HG02884 (cell line): ENCODE results near the gene SP3.
"Not testable (repeated sequence)": the region's sequence is repeated elsewhere in the genome, so short reads cannot be mapped to it uniquely, and the experiment has no call there.

Experiments
- ATAC-seq: cut with Tn5 transposase; IDR thresholded peaks from one replicate; pipeline ENCODE4 v1.9.1; 2021; ENCODE audit warnings: mild to moderate bottlenecking, moderate library complexity; ENCODE audit not compliant: unreplicated experiment

SP3 gene

GRCh38 chr2:173896755-173897154 lies 68.4 kb downstream of the SP3 start:
- ATAC-seq, result no peak

GRCh38 chr2:173892341-173892740 lies 72.8 kb downstream of the SP3 start:
- no peak for ATAC-seq

GRCh38 chr2:173891315-173892037 lies 73.7 kb downstream of the SP3 start:
- ATAC-seq, result no peak

GRCh38 chr2:173889464-173889863 lies 75.7 kb downstream of the SP3 start:
- ATAC-seq, result not testable (repeated sequence)

GRCh38 chr2:173886613-173887012 lies 78.6 kb downstream of the SP3 start:
- ATAC-seq, result no peak

GRCh38 chr2:173884025-173884802 lies 81.0 kb downstream of the SP3 start:
- ATAC-seq, result no peak

- ATAC-seq, result no peak
Observed at GRCh38 chr2:173881886-173882285, 83.3 kb downstream of the SP3 start.

GRCh38 chr2:173881461-173881860 lies 83.7 kb downstream of the SP3 start:
- no peak for ATAC-seq

- ATAC-seq, result no peak
Observed at GRCh38 chr2:173880561-173880960, 84.6 kb downstream of the SP3 start.

GRCh38 chr2:173876833-173877413 lies 88.2 kb downstream of the SP3 start:
- ATAC-seq, result no peak

- ATAC-seq, result peak; percentile 85
Observed at GRCh38 chr2:173874894-173875237, 90.3 kb downstream of the SP3 start.

- peak; percentile 36 for ATAC-seq
Observed at GRCh38 chr2:173874003-173874893, 90.9 kb downstream of the SP3 start.

GRCh38 chr2:173872714-173873113 lies 92.5 kb downstream of the SP3 start:
- ATAC-seq, result no peak

- no peak for ATAC-seq
Observed at GRCh38 chr2:173869244-173870229, 95.6 kb downstream of the SP3 start.

GRCh38 chr2:173868406-173868805 lies 96.8 kb downstream of the SP3 start:
- no peak for ATAC-seq

- ATAC-seq, result no peak
Observed at GRCh38 chr2:173866874-173867618, 98.1 kb downstream of the SP3 start.

GRCh38 chr2:173865971-173866873 lies 99.0 kb downstream of the SP3 start:
- ATAC-seq, result no peak

- ATAC-seq, result no peak
Observed at GRCh38 chr2:173862612-173863217, 102.5 kb downstream of the SP3 start.
